Caki2 (cell line): ENCODE results near the gene IL20. TPM values are rescaled to one million over a fixed set of nuclear protein-coding genes. Genes with fewer than 3 reads are reported as not detected.
"Not testable (repeated sequence)": the region's sequence is repeated elsewhere in the genome, so short reads cannot be mapped to it uniquely, and the experiment has no call there.

Source experiments
- DNase-seq: peaks from one replicate; pipeline ENCODE4 v3.0.0-alpha.2; 2015; ENCODE audit warnings: low read depth
- in situ Hi-C: cut with HindIII; loops from 2 replicates; pipeline ENCODE4 v1.10.0; 2016; ENCODE audit warnings: low sequenced_read_pairs, low pct_unique_long_range_greater_than_20kb, mixed read lengths
- total RNA-seq: library from RNA; depleted of rRNA; stranded (reverse); fragments of >200 nt; shearing (Covaris generic); gene quantifications from 2 replicates; pipeline ENCODE4 v1.2.3, GENCODE V29; 2014; ENCODE audit warnings: low replicate concordance

IL20 gene
- total RNA-seq, 1 experiment from 2014 or later, result not detected

GRCh38 chr1:206839006-206839560, 26.3 kb upstream of the IL20 start:
- in situ Hi-C loops, result no loop called here
- DNase-seq, result no peak

GRCh38 chr1:206839857-206840256, 25.6 kb upstream of the IL20 start:
- in situ Hi-C loops, result no loop called here
- DNase-seq, result no peak

GRCh38 chr1:206841609-206842323, 23.7 kb upstream of the IL20 start:
- in situ Hi-C loops, result no loop called here
- DNase-seq, result no peak

- in situ Hi-C loops, result no loop called here
These were observed 22.6 kb upstream of the IL20 start for GRCh38 chr1:206842854-206843253.

GRCh38 chr1:206843626-206844025, 21.8 kb upstream of the IL20 start:
- no peak for DNase-seq
- in situ Hi-C loops, result no loop called here

More at GRCh38 chr1:206842854-206843253, 22.6 kb upstream of the IL20 start:
- DNase-seq, result no peak

- no peak for DNase-seq
- in situ Hi-C loops, result no loop called here
These were observed 18.9 kb upstream of the IL20 start for GRCh38 chr1:206846487-206846886.

- in situ Hi-C loops, result no loop called here
- no peak for DNase-seq
These were observed 18.0 kb upstream of the IL20 start for GRCh38 chr1:206847337-206847834.

GRCh38 chr1:206847946-206848345, 17.5 kb upstream of the IL20 start:
- no peak for DNase-seq
- in situ Hi-C loops, result no loop called here

- no peak for DNase-seq
- in situ Hi-C loops, result no loop called here
These were observed 15.0 kb upstream of the IL20 start for GRCh38 chr1:206850401-206850800.

GRCh38 chr1:206851341-206852010, 13.9 kb upstream of the IL20 start:
- DNase-seq, result no peak

GRCh38 chr1:206852662-206853061, 12.8 kb upstream of the IL20 start:
- in situ Hi-C loops, DNase-seq: not testable (repeated sequence)

More at GRCh38 chr1:206851341-206852010, 13.9 kb upstream of the IL20 start:
- in situ Hi-C loops, result no loop called here

GRCh38 chr1:206853696-206854095, 11.7 kb upstream of the IL20 start:
- in situ Hi-C loops, DNase-seq: not testable (repeated sequence)

- DNase-seq, result no peak
- in situ Hi-C loops, result no loop called here
These were observed 10.9 kb upstream of the IL20 start for GRCh38 chr1:206854401-206855129.

GRCh38 chr1:206855859-206856258, 9.6 kb upstream of the IL20 start:
- no peak for DNase-seq
- in situ Hi-C loops, result no loop called here

GRCh38 chr1:206856674-206857464, 8.6 kb upstream of the IL20 start:
- in situ Hi-C loops, result no loop called here
- no peak for DNase-seq

GRCh38 chr1:206859082-206859521, 6.3 kb upstream of the IL20 start:
- in situ Hi-C loops, result no loop called here
- no peak for DNase-seq

GRCh38 chr1:206860165-206860564, 5.3 kb upstream of the IL20 start:
- in situ Hi-C loops, result no loop called here

GRCh38 chr1:206863266-206863665, 2.2 kb upstream of the IL20 start:
- in situ Hi-C loops, result no loop called here
- DNase-seq, result no peak

More at GRCh38 chr1:206860165-206860564, 5.3 kb upstream of the IL20 start:
- no peak for DNase-seq
